HPDE6-E6E7 (cell line): ENCODE results near the gene INTS1.
"Not testable (repeated sequence)": the region's sequence is repeated elsewhere in the genome, so short reads cannot be mapped to it uniquely, and the experiment has no call there.

Experiments used
- DNase-seq: peaks from one replicate; pipeline ENCODE4 v3.0.0; 2011; ENCODE audit warnings: missing footprints; ENCODE audit errors: extremely low spot score

INTS1 gene

DNA sequence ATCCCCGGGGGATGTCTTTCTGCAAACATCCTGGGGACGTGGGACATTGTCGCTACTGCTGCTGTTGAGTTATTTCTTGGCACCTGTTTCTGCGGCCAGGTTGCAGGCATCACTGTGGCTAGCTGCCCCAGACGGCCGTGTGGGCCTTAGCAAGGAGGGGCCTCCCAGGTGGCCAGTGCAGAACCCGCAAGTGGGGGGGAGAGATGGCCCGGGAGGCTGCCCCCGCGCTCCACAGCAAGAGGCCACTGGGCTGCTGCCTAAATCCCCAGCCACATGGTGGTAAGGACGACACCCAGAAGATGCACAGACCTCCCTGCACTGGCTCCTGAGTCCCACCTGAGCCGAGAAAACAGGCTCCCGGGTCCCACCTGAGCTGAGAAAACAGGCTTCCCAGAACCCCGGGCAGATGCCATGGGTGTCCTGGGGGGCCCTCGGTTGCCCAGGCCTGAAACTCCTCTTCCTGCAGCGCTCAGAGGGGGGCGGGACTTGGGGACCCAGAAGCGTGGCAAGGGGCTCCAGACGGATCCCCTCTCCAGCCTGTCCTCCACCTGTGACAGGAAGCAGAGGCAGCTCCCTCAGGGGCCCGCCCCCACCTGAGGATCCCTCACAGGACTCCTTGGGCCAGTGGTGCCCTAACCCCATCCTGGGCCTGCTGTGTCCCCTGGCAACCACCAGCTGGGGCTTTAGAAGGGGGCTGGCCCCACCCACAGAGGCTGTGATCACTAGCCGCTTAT is 25.4 kb upstream of the INTS1 start:
- DNase-seq = no peak

DNA sequence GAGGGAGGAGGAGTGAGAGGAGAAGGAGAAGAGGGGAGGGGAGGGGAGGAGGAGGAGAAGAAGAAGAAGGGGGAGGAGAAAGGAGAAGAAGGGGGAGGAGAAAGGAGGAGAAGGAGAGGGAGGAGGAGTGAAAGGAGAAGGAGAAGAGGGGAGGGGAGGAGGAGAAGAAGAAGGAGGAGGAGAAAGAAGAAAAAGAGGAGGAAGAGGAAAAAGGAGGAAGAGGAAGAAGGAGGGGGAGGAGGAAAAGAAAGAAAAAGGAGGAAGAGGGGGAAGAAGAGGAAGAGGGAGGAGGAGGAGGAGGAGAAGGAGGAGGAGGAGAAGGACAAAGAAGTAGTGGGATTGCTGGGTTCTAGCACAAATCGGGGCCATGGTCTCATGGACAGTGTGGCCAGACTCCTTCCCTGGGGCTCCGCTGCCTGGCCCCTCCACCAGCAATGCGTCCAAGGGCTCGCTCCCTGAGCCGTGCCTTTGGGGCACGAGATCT is 22.1 kb upstream of the INTS1 start:
- no peak for DNase-seq

- no peak for DNase-seq
Observed at GRCh38 chr7:1525409-1525808, 21.2 kb upstream of the INTS1 start.

GRCh38 chr7:1523844-1524243 is 19.7 kb upstream of the INTS1 start:
- no peak for DNase-seq

DNA sequence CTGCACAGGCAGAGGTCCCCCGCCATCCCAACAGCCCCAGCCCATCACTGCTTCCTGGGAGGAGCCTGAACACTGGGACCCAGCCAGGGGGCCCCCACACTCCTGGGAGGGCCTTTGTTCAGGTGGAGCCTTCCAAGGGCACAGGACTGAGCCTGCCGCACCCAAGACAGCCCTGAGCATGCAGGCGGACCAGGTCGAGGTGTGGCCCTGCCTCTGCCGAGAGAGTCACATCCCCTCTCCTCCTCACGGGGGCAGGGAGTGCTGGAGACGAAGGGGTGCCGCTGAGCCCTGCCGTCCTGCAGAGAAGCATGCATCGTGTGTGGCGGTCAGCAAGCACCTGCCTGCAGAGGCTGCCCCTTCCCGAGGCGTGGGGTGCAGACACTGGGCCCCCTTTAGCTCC is 19.0 kb upstream of the INTS1 start:
- no peak for DNase-seq

- no peak for DNase-seq
Observed at GRCh38 chr7:1521456-1521855, 17.3 kb upstream of the INTS1 start.

DNA sequence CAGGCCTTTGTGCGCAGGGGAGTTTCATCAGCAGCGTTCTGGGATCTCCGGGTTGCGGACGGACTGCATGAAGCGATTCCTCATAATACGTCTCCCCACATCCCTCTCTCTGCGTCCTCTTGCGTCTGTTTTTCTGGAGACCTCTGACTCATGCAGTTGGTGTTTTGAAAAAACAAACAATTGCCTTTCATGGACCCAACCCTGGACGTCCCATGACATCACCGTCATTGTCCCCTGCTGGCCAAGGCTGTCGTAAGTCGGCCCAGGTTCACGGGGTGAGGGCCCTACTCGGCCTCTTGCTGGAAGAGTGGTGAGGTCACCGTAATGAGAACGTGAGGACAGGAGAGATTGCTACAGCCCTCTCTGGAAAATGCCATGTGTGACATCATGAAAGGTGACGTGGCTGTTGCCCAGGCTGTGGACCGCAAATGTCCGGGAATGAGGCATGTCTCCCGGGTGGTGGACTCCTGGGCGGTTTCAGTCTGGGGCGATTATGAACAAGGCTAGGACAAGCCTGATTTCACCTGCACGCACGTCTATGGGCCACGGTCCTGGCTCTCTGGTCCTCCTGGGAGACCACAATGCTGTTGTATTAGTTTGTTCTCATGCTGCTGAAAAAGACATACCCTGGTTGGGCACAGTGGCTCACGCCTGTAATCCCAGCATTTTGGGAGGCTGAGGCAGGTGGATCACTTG is 16.5 kb upstream of the INTS1 start:
- DNase-seq = peak; percentile 40

- DNase-seq = not testable (repeated sequence)
Observed at GRCh38 chr7:1519322-1519922, 15.2 kb upstream of the INTS1 start.

DNA sequence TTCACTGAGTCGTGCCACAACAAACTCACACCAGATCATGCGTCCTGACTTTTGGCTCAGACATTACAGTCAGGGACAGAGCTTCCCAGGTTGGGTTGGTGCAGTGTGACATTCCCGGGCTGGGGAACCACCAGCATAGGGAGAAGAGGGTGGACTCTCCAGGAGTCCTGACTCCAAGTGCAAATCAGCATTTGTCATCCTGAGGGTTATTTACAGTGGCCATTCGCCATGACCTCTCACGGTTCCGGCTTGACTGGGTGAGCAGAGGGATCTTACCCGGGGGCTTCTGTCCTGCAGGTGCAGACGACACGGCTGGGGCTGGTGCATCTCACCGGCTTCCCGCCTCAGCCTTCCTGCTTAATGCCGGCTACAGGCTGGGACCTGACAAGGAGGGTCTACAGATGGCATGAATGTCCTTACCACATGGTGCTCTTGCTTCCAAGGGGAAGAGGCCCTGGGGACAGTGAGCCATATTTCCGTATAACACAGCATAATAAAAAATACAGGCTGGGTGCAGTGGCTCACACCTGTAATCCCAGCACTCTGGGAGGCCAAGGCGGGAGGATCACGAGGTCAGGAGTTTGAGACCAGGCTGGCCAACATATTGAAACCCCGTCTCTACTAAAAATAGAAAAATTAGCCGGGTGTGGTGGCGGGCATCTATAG is 12.5 kb upstream of the INTS1 start:
- no peak for DNase-seq

GRCh38 chr7:1515509-1515967 is 11.3 kb upstream of the INTS1 start:
- not testable (repeated sequence) for DNase-seq

- no peak for DNase-seq
Observed at GRCh38 chr7:1514995-1515401, 10.8 kb upstream of the INTS1 start.

DNA sequence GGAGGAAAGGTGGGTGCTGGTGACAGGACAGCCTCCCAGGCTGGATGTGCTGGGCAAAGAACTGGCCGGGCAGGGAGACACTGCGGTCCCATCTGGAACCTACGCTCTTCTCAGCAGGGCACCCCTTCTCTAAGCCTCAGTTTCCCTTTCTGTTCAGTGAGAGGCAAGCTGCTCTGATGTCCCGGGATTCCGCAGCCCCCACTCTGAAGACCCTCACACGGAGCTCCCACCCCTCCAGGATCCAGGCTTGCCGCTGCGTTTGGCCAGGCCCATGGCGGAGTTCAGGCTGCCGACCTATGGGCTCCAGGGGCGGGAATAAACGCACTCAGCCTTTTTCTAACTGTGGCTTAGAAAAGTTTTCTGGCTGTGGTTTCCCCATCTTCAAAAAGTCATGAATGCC is 10.2 kb upstream of the INTS1 start:
- no peak for DNase-seq

- no peak for DNase-seq
Observed at GRCh38 chr7:1513657-1514095, 9.5 kb upstream of the INTS1 start.

DNA sequence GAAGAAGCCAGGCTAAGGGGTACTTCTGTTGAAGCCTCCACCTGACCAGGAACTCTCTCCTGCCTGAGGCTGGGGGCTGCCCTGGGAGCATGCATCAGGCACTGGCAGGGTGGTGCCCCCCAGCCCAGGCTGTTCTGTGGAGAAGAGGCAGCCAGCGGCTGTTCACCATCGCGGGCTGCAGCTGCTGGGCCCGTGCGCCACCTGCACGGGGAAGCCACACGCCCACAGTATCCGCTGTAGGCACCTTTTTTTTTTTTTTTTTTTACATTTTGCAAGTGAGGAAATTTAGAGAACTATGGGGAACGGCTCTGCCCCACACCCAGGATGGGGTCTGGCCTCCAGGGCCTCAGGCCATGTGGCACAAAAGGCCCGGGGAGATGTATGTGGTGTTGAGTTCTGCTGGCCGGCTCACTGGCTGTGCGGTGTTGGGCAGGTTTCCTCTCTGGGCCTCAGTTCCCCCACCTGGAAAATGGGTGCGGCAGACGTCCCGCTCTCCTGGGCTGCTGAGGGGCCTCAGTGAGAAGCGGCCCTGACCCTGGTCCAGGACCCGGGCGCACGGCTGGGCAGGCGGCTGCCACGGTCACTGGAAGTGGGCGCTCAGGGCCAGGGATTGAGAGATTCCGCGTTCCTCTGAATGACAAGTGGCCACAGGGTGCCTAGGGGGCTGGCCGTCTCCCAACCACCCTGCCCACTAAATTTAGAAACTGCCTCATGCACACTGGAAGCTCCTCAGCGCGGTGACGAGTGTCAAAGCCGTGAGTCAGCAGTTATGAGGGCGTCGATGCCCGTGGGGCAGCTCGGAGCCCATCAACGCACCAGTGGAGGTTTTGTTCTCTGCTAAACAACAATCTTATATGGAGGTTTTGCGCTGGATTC is 8.8 kb upstream of the INTS1 start:
- peak; percentile 94 for DNase-seq

- no peak for DNase-seq
Observed at GRCh38 chr7:1511444-1512422, 7.5 kb upstream of the INTS1 start.

DNA sequence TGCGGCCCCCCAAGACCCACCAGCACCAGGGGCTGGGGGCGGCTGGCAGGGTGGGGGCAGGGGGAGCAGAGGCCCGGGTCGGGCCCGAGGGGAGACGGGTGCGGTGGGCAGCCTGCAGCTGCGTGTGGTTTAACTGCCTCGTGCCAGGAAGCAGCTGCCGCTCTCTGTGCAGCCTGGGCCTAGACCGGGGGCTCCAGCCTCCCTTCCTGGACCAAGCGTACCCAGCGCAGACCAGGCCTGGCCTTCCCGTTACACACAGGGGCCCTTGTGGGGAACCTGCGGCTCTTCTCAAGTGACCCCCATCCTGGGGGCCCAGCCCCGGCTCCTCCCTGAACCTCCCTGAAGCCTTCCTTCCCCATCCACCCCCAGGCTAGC is 6.6 kb upstream of the INTS1 start:
- DNase-seq = no peak

DNA sequence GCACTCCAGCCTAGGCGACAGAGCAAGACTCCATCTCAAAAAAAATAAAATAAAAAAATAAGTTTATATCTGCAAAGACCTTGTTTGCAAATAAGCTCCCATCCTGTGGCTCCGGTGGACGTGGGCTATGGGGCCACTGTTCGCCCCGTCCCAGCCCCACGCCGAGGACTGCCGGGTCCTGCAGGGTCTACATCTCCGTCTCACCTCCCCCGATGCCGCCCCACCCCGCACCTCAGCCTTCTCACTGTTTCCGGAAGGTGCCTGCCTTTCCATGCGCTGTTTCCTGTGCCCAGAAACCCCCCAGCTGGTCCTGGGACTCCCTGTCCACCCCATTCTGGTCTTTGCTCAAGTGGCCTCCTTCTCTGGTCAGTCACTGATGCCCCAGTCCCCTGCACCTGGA is 5.0 kb upstream of the INTS1 start:
- no peak for DNase-seq

DNA sequence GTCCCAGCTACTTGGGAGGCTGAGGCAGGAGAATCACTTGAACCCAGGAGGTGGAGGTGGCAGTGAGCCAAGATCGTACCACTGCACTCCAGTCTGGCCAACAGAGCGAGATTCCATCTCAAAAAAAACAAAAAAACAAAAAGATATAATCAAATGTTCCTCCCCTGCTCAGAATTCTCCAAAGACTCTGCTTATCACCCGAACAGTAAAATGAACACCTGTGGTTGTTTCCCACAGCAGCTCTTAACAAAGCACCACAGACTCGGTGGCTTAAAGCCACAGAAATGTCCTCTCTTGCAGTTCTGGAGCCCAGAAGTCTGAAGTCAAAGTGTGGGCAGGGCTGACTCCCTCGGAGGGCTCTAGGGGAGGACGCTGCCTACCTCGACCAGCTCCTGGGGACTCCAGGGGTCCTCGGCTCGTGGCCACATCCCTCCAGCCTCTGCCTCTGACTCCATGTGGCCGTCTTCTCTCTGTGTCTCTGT is 4.1 kb upstream of the INTS1 start:
- DNase-seq = no peak

- no peak for DNase-seq
Observed at GRCh38 chr7:1505731-1506550, 1.8 kb upstream of the INTS1 start.
